ENCODE measurements around the gene OR5K1.

- TF ChIP-seq, protein P1, sequence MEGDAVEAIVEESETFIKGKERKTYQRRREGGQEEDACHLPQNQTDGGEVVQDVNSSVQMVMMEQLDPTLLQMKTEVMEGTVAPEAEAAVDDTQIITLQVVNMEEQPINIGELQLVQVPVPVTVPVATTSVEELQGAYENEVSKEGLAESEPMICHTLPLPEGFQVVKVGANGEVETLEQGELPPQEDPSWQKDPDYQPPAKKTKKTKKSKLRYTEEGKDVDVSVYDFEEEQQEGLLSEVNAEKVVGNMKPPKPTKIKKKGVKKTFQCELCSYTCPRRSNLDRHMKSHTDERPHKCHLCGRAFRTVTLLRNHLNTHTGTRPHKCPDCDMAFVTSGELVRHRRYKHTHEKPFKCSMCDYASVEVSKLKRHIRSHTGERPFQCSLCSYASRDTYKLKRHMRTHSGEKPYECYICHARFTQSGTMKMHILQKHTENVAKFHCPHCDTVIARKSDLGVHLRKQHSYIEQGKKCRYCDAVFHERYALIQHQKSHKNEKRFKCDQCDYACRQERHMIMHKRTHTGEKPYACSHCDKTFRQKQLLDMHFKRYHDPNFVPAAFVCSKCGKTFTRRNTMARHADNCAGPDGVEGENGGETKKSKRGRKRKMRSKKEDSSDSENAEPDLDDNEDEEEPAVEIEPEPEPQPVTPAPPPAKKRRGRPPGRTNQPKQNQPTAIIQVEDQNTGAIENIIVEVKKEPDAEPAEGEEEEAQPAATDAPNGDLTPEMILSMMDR (IDR thresholded peaks at IDR 0.05) = no peak
- TF ChIP-seq POLR2A (IDR thresholded peaks at IDR 0.05) = no peak
Observed at GRCh38 chr3:98440283-98440682, 22.7 kb upstream of the OR5K1 start.
